HepG2 (cell line): ENCODE data around the gene MEIS1. TPM values are rescaled to one million over a fixed set of nuclear protein-coding genes. Genes with fewer than 3 reads are reported as not detected.

Source experiments
- ATF1 ChIP-seq: IDR thresholded peaks from 2 replicates; pipeline ENCODE4 v1.6.1; 2016; ENCODE audit warnings: mild to moderate bottlenecking, control low read depth
- ETV6 ChIP-seq: sonication (generic); formaldehyde crosslinking; conservative IDR thresholded peaks from 2 replicates; pipeline ENCODE4 v1.4.0; 2020; ENCODE audit warnings: missing genetic modification reagents
- GATA4 ChIP-seq: sonication (generic); IDR thresholded peaks from 2 replicates; pipeline ENCODE4 v1.6.1; 2016; ENCODE audit warnings: antibody characterized with exemption, low read depth, borderline replicate concordance
- ZBTB7A ChIP-seq: sonication (generic); formaldehyde crosslinking; IDR thresholded peaks from 2 replicates; pipeline ENCODE4 v1.8.0; 2022; ENCODE audit warnings: mild to moderate bottlenecking, missing genetic modification reagents
- ZNF30 ChIP-seq: sonication (generic); formaldehyde crosslinking; IDR thresholded peaks from 2 replicates; pipeline ENCODE4 v1.5.0; 2020; ENCODE audit warnings: mild to moderate bottlenecking, missing genetic modification reagents
- ZNF616 ChIP-seq: sonication (generic); formaldehyde crosslinking; IDR thresholded peaks from 2 replicates; pipeline ENCODE4 v1.5.0; 2020; ENCODE audit warnings: low read depth, mild to moderate bottlenecking, missing genetic modification reagents
- ZNF672 ChIP-seq: sonication (generic); formaldehyde crosslinking; IDR thresholded peaks from 2 replicates; pipeline ENCODE4 v1.8.1; 2022; ENCODE audit warnings: missing genetic modification reagents
- ZNF7 ChIP-seq: IDR thresholded peaks from 2 replicates; pipeline ENCODE4 v1.6.1; 2016; ENCODE audit warnings: missing biosample characterization, missing genetic modification reagents
- ZNF788 ChIP-seq: sonication (generic); formaldehyde crosslinking; IDR thresholded peaks from 2 replicates; pipeline ENCODE4 v1.5.0; 2020; ENCODE audit warnings: mild to moderate bottlenecking, missing genetic modification reagents, borderline replicate concordance
- ZNF883 ChIP-seq: sonication (generic); formaldehyde crosslinking; IDR thresholded peaks from 2 replicates; pipeline ENCODE4 v1.5.1; 2020; ENCODE audit warnings: mild to moderate bottlenecking, missing genetic modification reagents; ENCODE audit errors: not compliant biosample characterization
- polyA plus RNA-seq, 8 experiments: library from polyadenylated mRNA; depleted of rRNA in 3 of 8; stranded (reverse) in 7 of 8; unstranded in 1 of 8; fragments of >200 nt; fragmentation: Illumina TruSeq in 4 of 8; extraction: Trizol in 4 of 8; gene quantifications; 2 replicates each; pipeline versions ENCODE4 v1.2.1 to v1.2.3, GENCODE V29; 2011 to 2016; ENCODE audit warnings: low read depth in 4 of 8, missing spikeins in 1 of 8, mixed read lengths in 1 of 8; ENCODE audit not compliant: insufficient read depth in 1 of 8
- total RNA-seq, 5 experiments: library from RNA; depleted of rRNA; stranded (reverse); fragments of >200 nt; fragmentation: Illumina TruSeq; extraction: Trizol; gene quantifications; 2 replicates each; pipeline ENCODE4 v1.2.3, GENCODE V29; 2016; ENCODE audit warnings: low read depth in 1 of 5
- TF ChIP-seq, protein P1 (sequence below): sonication (generic); formaldehyde crosslinking; IDR thresholded peaks from 2 replicates; pipeline ENCODE4 v1.4.0; 2020; ENCODE audit warnings: missing genetic modification reagents
- TF ChIP-seq, protein P2 (sequence below): IDR thresholded peaks from 2 replicates; pipeline ENCODE4 v1.6.1; 2012; ENCODE audit warnings: low read length, improper control_type of control experiment

MEIS1 gene
- total and polyA plus RNA-seq, 2 of the 13 experiments (the other 11 are each of a cell fraction or from before 2014, with no cell fraction given), result 3.8 to 6.0 TPM

DNA sequence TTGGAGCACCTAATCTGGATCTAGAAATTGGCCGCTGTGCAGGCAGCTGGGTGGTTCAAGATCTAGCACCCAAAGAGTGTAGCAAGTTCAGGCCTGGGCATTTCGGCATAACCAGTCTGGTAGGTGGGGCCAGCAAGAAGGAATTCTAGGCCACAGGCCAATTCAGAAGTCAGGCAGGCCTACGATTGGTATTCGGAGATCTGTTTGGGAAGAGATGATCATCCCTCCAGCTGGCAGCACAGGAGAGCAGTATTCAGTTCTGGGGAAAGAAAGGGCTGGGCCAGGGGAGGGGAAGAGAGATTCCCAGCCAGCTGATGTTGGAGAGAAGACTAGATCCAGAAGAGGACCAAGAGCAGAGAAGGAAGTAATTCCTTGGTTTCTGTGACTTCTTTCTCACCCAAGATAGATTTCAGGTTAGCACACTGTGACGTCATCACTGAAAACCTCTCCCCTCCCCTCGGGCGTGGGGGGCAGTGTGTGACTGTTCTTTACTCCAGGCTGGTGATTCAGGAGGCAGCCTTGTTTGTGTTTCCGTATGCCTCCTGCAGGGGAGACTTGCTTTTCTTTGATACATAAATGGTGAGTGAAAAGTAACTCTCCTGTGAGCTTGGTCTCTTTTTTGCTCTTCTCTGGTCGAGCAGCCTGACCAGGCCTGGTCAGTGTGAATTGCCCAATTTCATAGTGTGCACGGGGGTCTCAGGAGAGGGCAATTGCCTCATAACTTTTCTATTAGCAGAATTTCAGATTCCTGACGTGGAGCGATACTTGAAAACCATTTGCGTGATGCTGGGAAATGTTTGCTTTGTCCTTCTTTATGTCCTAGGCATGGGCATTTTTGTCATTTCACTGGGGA is 61.1 kb downstream of the MEIS1 start (continued):
- TF ChIP-seq, protein P1, sequence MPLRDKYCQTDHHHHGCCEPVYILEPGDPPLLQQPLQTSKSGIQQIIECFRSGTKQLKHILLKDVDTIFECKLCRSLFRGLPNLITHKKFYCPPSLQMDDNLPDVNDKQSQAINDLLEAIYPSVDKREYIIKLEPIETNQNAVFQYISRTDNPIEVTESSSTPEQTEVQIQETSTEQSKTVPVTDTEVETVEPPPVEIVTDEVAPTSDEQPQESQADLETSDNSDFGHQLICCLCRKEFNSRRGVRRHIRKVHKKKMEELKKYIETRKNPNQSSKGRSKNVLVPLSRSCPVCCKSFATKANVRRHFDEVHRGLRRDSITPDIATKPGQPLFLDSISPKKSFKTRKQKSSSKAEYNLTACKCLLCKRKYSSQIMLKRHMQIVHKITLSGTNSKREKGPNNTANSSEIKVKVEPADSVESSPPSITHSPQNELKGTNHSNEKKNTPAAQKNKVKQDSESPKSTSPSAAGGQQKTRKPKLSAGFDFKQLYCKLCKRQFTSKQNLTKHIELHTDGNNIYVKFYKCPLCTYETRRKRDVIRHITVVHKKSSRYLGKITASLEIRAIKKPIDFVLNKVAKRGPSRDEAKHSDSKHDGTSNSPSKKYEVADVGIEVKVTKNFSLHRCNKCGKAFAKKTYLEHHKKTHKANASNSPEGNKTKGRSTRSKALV, result no peak
- TF ChIP-seq ZNF30 (CRISPR knock-in tag), result no peak
- no peak for TF ChIP-seq ZNF7
- TF ChIP-seq GATA4, result no peak
- TF ChIP-seq ZNF616 (CRISPR knock-in tag), result no peak
- no peak for TF ChIP-seq ZNF672 (CRISPR knock-in tag)
- TF ChIP-seq ZNF883 (CRISPR knock-in tag), result no peak
- TF ChIP-seq ETV6 (CRISPR knock-in tag), result no peak
- TF ChIP-seq, protein P2, sequence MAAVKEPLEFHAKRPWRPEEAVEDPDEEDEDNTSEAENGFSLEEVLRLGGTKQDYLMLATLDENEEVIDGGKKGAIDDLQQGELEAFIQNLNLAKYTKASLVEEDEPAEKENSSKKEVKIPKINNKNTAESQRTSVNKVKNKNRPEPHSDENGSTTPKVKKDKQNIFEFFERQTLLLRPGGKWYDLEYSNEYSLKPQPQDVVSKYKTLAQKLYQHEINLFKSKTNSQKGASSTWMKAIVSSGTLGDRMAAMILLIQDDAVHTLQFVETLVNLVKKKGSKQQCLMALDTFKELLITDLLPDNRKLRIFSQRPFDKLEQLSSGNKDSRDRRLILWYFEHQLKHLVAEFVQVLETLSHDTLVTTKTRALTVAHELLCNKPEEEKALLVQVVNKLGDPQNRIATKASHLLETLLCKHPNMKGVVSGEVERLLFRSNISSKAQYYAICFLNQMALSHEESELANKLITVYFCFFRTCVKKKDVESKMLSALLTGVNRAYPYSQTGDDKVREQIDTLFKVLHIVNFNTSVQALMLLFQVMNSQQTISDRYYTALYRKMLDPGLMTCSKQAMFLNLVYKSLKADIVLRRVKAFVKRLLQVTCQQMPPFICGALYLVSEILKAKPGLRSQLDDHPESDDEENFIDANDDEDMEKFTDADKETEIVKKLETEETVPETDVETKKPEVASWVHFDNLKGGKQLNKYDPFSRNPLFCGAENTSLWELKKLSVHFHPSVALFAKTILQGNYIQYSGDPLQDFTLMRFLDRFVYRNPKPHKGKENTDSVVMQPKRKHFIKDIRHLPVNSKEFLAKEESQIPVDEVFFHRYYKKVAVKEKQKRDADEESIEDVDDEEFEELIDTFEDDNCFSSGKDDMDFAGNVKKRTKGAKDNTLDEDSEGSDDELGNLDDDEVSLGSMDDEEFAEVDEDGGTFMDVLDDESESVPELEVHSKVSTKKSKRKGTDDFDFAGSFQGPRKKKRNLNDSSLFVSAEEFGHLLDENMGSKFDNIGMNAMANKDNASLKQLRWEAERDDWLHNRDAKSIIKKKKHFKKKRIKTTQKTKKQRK, result no peak
- TF ChIP-seq ATF1 (CRISPR knock-in tag), result no peak
- TF ChIP-seq ZBTB7A (CRISPR knock-in tag), result no peak
- TF ChIP-seq ZNF788 (CRISPR knock-in tag), result no peak
